ENCODE measurements around the gene PKN2.

GRCh38 chr1:88678405-88678804, 5.7 kb upstream of the PKN2 start:
- TF ChIP-seq POLR2A (IDR thresholded peaks at IDR 0.05) (no peak), EP300 (IDR thresholded peaks at IDR 0.05) (no peak), CTCF (IDR thresholded peaks at IDR 0.05) (no peak), POLR2AphosphoS5 (IDR thresholded peaks at IDR 0.05) (no peak)
